ENCODE data around the gene ABTB1.
A peak's percentile ranks its signal among the peaks of the same experiment; 100 is the strongest.
"Not testable (repeated sequence)": the region's sequence is repeated elsewhere in the genome, so short reads cannot be mapped to it uniquely, and the experiment has no call there.

Gene ABTB1

DNA sequence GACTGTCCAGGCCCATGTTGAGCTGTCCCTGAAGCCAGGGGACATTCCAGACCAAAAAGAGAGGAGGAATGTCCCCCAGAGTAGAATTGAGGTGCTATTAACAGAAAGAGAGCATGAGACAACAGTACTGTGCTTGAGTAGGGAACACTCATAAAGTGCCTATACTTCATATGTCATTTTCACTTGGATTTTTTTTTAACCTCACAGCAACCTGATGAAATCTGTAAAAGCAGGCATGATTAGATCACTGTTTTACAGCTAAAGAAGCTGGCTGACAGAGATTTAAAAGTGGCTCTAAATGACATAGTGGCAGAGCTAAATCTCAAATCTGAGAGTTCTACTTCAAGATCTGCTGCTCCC lies 24.9 kb upstream of the ABTB1 start:
- DNase-seq, result no peak

DNA sequence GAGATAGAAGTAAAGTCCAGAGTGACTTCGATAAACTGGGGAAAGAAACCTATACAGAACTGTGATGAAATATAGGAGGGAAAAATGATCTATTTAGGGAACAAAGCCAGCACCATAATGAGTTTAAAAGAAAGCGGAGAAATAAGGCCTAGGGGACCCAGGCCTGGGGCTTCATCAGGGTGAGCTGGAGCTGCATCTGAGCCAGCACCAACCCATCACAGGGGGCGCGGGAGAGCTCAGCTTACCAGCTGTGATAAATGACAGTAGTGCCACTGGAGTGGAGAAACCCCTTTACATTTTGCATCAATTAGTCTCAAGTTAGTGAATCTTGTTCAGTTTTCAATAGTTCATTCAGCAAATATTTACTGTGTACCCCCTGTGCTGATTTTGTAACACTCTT lies 22.5 kb upstream of the ABTB1 start:
- no peak for DNase-seq

- DNase-seq, result no peak
Measured at GRCh38 chr3:127651516-127652172, 21.1 kb upstream of the ABTB1 start.

GRCh38 chr3:127652246-127652995 lies 20.3 kb upstream of the ABTB1 start:
- DNase-seq, result peak in 27 of 58 donors; percentile 5 to 60 (median 26)

DNA sequence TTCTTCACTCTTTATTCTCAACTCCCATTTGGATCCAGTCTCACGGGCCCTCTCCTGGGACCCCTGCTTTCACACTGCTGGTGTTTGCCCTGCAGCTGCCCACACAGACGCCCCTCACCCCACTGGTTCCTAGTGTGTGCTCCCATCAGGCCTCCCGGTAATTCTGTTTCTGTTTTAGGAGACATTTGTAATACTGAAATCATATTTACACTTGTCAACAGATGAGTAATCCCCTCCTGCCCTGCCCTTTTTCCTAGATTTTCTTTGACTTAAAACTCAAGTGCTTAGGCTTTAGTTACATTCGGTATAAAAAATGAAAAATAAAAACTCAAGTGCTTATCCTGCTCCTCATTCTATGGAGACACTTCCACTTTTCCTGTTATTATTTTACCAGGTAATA lies 18.4 kb upstream of the ABTB1 start:
- no peak for DNase-seq

DNA sequence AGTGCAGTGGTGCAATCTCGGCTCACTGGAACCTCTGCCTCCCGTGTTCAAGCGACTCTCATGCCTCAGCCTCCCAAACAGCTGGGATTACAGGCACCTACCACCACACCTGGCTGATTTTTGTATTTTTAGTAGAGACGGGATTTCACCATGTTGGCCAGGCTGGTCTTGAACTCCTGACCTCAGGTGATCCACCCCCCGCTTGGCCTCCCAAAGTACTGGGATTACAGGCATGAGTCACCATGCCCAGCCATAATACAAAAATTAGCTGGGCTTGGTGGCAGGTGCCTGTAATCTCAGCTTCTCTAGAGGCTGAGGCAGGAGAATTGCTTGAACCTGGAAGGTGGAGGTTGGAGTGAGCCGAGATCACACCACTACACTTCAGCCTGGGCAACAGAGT lies 17.8 kb upstream of the ABTB1 start:
- DNase-seq, result not testable (repeated sequence)

DNA sequence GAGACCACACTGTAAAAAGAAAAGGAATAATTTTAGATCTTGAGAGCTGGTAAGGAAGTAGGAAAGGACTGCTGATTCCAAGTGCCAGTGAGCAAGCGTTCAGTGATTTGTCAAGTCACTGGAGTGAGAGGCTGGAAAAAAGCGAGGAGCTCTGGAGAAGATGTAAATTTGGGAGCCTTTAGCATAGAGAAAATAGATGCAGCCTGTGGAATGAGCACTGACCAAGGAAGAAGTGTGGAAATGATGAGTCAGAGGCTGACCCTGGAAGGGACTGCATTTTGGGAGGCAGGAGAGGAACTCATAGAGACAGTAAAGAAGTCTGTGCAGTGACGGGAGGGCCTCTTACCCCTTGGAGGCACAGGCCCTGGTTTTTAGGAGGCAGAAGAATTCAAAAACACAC lies 17.1 kb upstream of the ABTB1 start:
- peak in 3 of 58 donors; percentile 30 to 31 (median 30) for DNase-seq

GRCh38 chr3:127656906-127657305 lies 15.8 kb upstream of the ABTB1 start:
- DNase-seq, result no peak

DNA sequence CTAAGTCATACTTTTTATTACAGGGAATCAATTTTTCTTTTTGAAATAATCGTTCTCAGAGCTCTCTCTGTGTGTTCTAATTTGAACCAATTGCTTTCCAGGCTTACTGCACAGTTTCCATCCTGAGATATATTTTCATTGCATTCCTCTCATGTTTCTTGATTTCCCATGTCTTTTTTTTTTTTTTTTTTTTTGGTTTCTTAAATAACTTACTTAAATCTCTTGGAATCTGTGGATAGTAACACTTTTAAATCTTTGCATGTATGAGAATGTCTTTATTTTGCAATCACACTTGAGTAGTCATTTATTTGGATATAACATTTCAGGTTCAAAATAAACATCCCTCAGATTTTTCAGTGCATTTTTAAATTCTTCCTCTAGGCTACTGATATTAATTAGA lies 14.5 kb upstream of the ABTB1 start:
- no peak for DNase-seq

- DNase-seq, result no peak
Measured at GRCh38 chr3:127660621-127661251, 12.0 kb upstream of the ABTB1 start.

DNA sequence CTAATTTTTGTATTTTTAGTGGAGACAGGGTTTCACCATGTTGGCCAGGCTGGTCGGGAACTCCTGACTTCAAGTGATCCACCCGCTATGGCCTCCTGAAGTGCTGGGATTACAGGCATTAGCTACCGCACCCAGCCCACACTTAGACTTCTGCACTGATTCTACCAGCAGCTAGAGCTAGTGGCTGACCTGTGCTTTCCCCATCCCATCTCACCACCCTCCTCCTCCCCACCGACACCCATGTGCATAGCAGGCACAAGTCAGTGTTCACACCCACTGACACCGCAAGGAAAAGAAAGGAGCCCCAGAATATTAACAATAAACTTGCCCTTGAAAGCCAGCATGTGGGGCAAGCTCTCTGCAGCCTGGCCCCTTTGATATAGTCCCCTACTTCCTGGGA lies 11.2 kb upstream of the ABTB1 start:
- DNase-seq, result no peak

GRCh38 chr3:127662001-127662469 lies 10.7 kb upstream of the ABTB1 start:
- DNase-seq, result no peak

GRCh38 chr3:127663151-127663550 lies 9.6 kb upstream of the ABTB1 start:
- DNase-seq, result no peak

GRCh38 chr3:127665165-127665564 lies 7.6 kb upstream of the ABTB1 start:
- no peak for DNase-seq

- no peak for DNase-seq
Measured at GRCh38 chr3:127665586-127665985, 7.2 kb upstream of the ABTB1 start.

- DNase-seq, result no peak
Measured at GRCh38 chr3:127666676-127667075, 6.1 kb upstream of the ABTB1 start.

- DNase-seq, result peak in 47 of 58 donors; percentile 25 to 86 (median 60)
Measured at GRCh38 chr3:127667119-127667681, 5.6 kb upstream of the ABTB1 start.

DNA sequence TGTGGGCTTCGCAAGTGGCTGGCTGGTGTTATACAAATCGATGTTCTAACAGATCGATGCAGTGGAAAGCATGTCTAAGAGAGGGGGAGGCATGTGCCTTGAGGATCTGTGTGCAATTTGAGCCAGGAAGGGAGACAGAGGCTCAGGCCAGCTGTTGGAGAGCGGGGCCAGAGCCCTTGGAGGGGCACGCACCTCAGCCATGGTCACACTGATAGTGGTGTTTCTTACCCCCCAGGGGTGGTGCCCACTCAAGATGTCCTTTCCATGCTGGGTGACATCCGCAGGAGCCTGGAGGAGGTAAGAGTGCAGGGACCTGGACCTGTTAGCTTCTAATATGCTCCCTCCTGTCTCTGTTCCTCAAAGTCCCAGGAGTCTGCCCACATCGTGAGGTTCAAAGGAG lies 3.8 kb upstream of the ABTB1 start:
- DNase-seq, result no peak

- no peak for DNase-seq
Measured at GRCh38 chr3:127669541-127670228, 3.1 kb upstream of the ABTB1 start.

DNA sequence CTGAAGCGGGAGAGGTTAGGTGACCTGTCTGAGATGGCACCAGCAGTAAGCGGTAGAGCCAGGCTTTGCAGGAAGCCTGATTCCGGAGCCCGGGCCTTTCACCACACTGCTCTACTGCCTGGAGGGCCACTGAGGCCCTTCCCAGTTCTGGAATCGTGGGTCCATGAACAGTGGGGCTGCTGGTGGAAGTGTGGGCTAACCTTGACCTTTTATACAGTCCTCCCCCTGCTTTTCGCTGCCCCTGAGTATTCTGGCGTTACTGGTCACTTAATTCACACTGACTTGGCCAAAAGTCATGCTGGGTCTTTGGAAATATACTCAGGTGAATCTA lies 2.6 kb upstream of the ABTB1 start:
- DNase-seq, result no peak

- no peak for DNase-seq
Measured at GRCh38 chr3:127670761-127671522, 1.8 kb upstream of the ABTB1 start.

All from anterior cingulate cortex (tissue), 58 donors.